ENCODE results near the gene TEDC2.
"Not testable (repeated sequence)": the region's sequence is repeated elsewhere in the genome, so short reads cannot be mapped to it uniquely, and the experiment has no call there.

TEDC2 gene

GRCh38 chr16:2438121-2438520 lies 21.8 kb upstream of the TEDC2 start:
- DNase-seq (ENCODE audit: low read depth in 2 of 2), result no peak

- no peak for DNase-seq (ENCODE audit: low read depth in 2 of 2)
These were observed 20.3 kb upstream of the TEDC2 start for GRCh38 chr16:2439598-2439997.

GRCh38 chr16:2441143-2441804 lies 18.6 kb upstream of the TEDC2 start:
- DNase-seq (ENCODE audit: low read depth in 2 of 2), result not testable (repeated sequence)

GRCh38 chr16:2443555-2443954 lies 16.4 kb upstream of the TEDC2 start:
- DNase-seq (ENCODE audit: low read depth in 2 of 2), result no peak

- DNase-seq (ENCODE audit: low read depth in 2 of 2), result no peak
These were observed 11.9 kb upstream of the TEDC2 start for GRCh38 chr16:2447920-2448583.

GRCh38 chr16:2449118-2449517 lies 10.8 kb upstream of the TEDC2 start:
- DNase-seq (ENCODE audit: low read depth in 2 of 2), result no peak

GRCh38 chr16:2450535-2450934 lies 9.4 kb upstream of the TEDC2 start:
- DNase-seq (ENCODE audit: low read depth in 2 of 2), result no peak

- no peak for DNase-seq (ENCODE audit: low read depth in 2 of 2)
These were observed 8.9 kb upstream of the TEDC2 start for GRCh38 chr16:2450975-2451381.

GRCh38 chr16:2451851-2452320 lies 8.0 kb upstream of the TEDC2 start:
- no peak for DNase-seq (ENCODE audit: low read depth in 2 of 2)

GRCh38 chr16:2452650-2453049 lies 7.3 kb upstream of the TEDC2 start:
- no peak for DNase-seq (ENCODE audit: low read depth in 2 of 2)

GRCh38 chr16:2455081-2455845 lies 4.6 kb upstream of the TEDC2 start:
- no peak for DNase-seq (ENCODE audit: low read depth in 2 of 2)

GRCh38 chr16:2456551-2457153 lies 3.3 kb upstream of the TEDC2 start:
- no peak for DNase-seq (ENCODE audit: low read depth in 2 of 2)

- DNase-seq (ENCODE audit: low read depth in 2 of 2), result no peak
These were observed 2.6 kb upstream of the TEDC2 start for GRCh38 chr16:2457267-2457666.

GRCh38 chr16:2457946-2458345 lies 2.0 kb upstream of the TEDC2 start:
- no peak for DNase-seq (ENCODE audit: low read depth in 2 of 2)

- DNase-seq (ENCODE audit: low read depth in 2 of 2), result no peak
These were observed 842 bp upstream of the TEDC2 start for GRCh38 chr16:2458887-2459646.

- DNase-seq (ENCODE audit: low read depth in 2 of 2), result no peak
These were observed 443 bp downstream of the TEDC2 start for GRCh38 chr16:2460391-2460713.

GRCh38 chr16:2460916-2461315 lies 1.0 kb downstream of the TEDC2 start:
- DNase-seq (ENCODE audit: low read depth in 2 of 2), result no peak

- DNase-seq (ENCODE audit: low read depth in 2 of 2), result no peak
These were observed 2.3 kb downstream of the TEDC2 start for GRCh38 chr16:2462031-2462866.

- no peak for DNase-seq (ENCODE audit: low read depth in 2 of 2)
These were observed 4.4 kb downstream of the TEDC2 start for GRCh38 chr16:2464333-2464732.

- DNase-seq (ENCODE audit: low read depth in 2 of 2), result no peak
These were observed 5.9 kb downstream of the TEDC2 start for GRCh38 chr16:2465653-2466415.

Data from stimulated activated CD8-positive, alpha-beta memory T cell treated with anti-CD3 and anti-CD28 coated beads, Interleukin-2, amount 100 ng/mL, for 1 hour (primary cell).